Astrocyte of the hippocampus (primary cell): Measurements from ENCODE around the gene KIR2DL3.

Source experiments
- DNase-seq: peaks from one replicate; pipeline ENCODE4 v3.0.0; 2011; ENCODE audit warnings: low read depth, low spot score

The KIR2DL3 gene

GRCh38 chr19:54791476-54791875 lies 53.2 kb downstream of the KIR2DL3 start:
- DNase-seq = no peak

GRCh38 chr19:54792814-54793213 lies 54.5 kb downstream of the KIR2DL3 start:
- DNase-seq = no peak

DNA sequence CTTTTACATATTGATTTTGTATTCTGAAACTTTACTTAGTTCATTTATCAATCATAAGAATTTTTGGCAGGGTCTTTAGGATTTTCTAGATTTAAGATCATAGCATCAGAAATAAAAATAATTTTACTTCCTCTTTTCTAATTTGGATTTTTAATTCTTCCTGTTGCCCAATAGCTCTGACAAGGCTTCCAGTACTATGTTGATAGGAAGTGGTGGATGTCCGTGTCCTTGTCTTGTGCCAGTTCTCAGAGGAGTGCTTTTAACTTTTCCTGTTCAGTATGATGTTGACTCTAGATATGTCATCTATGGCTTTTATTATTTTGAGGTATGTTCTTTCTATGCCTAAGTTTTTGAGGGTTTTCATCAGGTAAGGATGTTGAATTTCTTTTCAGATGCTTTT lies 57.4 kb downstream of the KIR2DL3 start:
- DNase-seq = no peak
